Common myeloid progenitor, CD34-positive (primary cell): ENCODE measurements around the gene ZNF579.
"Not testable (repeated sequence)": the region's sequence is repeated elsewhere in the genome, so short reads cannot be mapped to it uniquely, and the experiment has no call there.

ENCODE experiments used
- CTCF ChIA-PET: fragments of 350-600 bp; sonication (Branson Sonifier 250); formaldehyde crosslinking; loops from one replicate; lab custom pipeline; 2021; ENCODE audit warnings: antibody characterized with exemption; lab: Charles Lee
- POLR2A ChIA-PET: fragments of 350-600 bp; sonication (Branson Sonifier 250); formaldehyde crosslinking; loops from one replicate; lab custom pipeline; 2021; ENCODE audit warnings: antibody characterized with exemption; lab: Charles Lee
- DNase-seq, 3 donors: peaks; one replicate each; pipeline versions ENCODE4 v3.0.0 to v3.0.0-alpha.2; 2013
- H3K27ac ChIP-seq, 2 experiments: 1 replicate in 1 of 2; 2 replicates in 1 of 2; pipeline ENCODE4 v1.7.0; 2013; ENCODE audit warnings: inconsistent platforms in 2 of 2, low read length in 2 of 2, mild to moderate bottlenecking in 2 of 2, low read depth in 1 of 2, moderate library complexity in 1 of 2; ENCODE audit not compliant: severe bottlenecking in 2 of 2, insufficient read depth in 1 of 2, poor library complexity in 1 of 2
- H3K27me3 ChIP-seq, 5 experiments: replicated peaks in 2 of 5; 1 replicate in 3 of 5; 2 replicates in 2 of 5; pipeline versions ENCODE4 v1.6.1 to v1.7.0; 2013; ENCODE audit warnings: low read length in 4 of 5, mild to moderate bottlenecking in 2 of 5, moderate library complexity in 2 of 5, inconsistent platforms in 1 of 5; ENCODE audit not compliant: insufficient read depth in 5 of 5, control insufficient read depth in 4 of 5
- H3K36me3 ChIP-seq, 4 experiments: 1 replicate in 2 of 4; 2 replicates in 2 of 4; pipeline versions ENCODE4 v1.6.1 to v1.7.0; 2013; ENCODE audit warnings: low read length in 3 of 4, control low read depth in 1 of 4, mild to moderate bottlenecking in 1 of 4; ENCODE audit not compliant: control insufficient read depth in 4 of 4, insufficient read depth in 4 of 4
- H3K4me1 ChIP-seq, 4 experiments: 1 replicate in 3 of 4; 2 replicates in 1 of 4; pipeline versions ENCODE4 v1.6.1 to v1.7.1; 2013; ENCODE audit warnings: low read length in 3 of 4, mild to moderate bottlenecking in 3 of 4, control low read depth in 1 of 4, inconsistent platforms in 1 of 4, moderate library complexity in 1 of 4; ENCODE audit not compliant: control insufficient read depth in 4 of 4, insufficient read depth in 4 of 4; ENCODE audit errors: control extremely low read depth in 1 of 4
- H3K4me3 ChIP-seq, 7 experiments: 1 replicate in 4 of 7; 2 replicates in 3 of 7; pipeline versions ENCODE4 v1.5.1 to v1.7.0; 2013; ENCODE audit warnings: mild to moderate bottlenecking in 7 of 7, low read length in 6 of 7, moderate library complexity in 6 of 7, inconsistent platforms in 2 of 7, low read depth in 2 of 7, control low read depth in 1 of 7; ENCODE audit not compliant: insufficient read depth in 4 of 7, control insufficient read depth in 1 of 7; ENCODE audit errors: extremely low read depth in 1 of 7
- H3K9me3 ChIP-seq, 5 experiments: 1 replicate in 4 of 5; 2 replicates in 1 of 5; pipeline versions ENCODE4 v1.6.1 to v1.7.1; 2013; ENCODE audit warnings: low read length in 4 of 5, mild to moderate bottlenecking in 2 of 5, inconsistent platforms in 1 of 5, low read depth in 1 of 5, moderate library complexity in 1 of 5; ENCODE audit not compliant: control insufficient read depth in 4 of 5, insufficient read depth in 2 of 5; ENCODE audit errors: control extremely low read depth in 1 of 5
- WGBS: methylation state at CpG from one replicate; pipeline ENCODE4 v1.1.5; 2013; ENCODE audit not compliant: insufficient coverage; 5-methylcytosine and 5-hydroxymethylcytosine counted together

Gene ZNF579

GRCh38 chr19:55588738-55589137 lies 8.1 kb upstream of the ZNF579 start:
- Histone ChIP-seq H3K9me3 (no peaks in the 10 kb centered on the region), H3K4me1 (peaks cover 0 to 26% (median 20%) of the 10 kb centered on the region in 4 experiments), H3K36me3 (peaks cover 0 to 18% (median 9%) of the 10 kb centered on the region in 4 experiments), H3K27me3 (no peaks in the 10 kb centered on the region), H3K27ac (no peak overlapping the region), H3K4me3 (no peak overlapping the region)
- CTCF ChIA-PET: interaction anchor here (1.6 to 2.4 kb wide), 2 partner anchors 15 to 85 kb away, joined by 3 to 6 read pairs; no protein-coding TSS in a partner anchor
- no peak for DNase-seq
- WGBS: 99% methylated on average over 8 of the region's 8 CpGs
- POLR2A ChIA-PET: no interaction called here

GRCh38 chr19:55586976-55587668 lies 6.5 kb upstream of the ZNF579 start:
- Histone ChIP-seq H3K36me3 (peaks cover 0 to 11% (median 2%) of the 10 kb centered on the region in 4 experiments), H3K27me3 (no peaks in the 10 kb centered on the region), H3K4me1 (peaks cover 0 to 26% (median 20%) of the 10 kb centered on the region in 4 experiments), H3K4me3 (peak overlapping the region in 5 of 7 experiments; percentile 50 to 78 (median 63)), H3K27ac (no peak overlapping the region), H3K9me3 (no peaks in the 10 kb centered on the region)
- DNase-seq: peak; percentile 93 to 96 (median 95)
- POLR2A ChIA-PET: no interaction called here
- under 1% methylated on average over 25 of the region's 40 CpGs for WGBS
- CTCF ChIA-PET: interaction anchor here (0.7 to 2.4 kb wide), 6 partner anchors 17 to 83 kb away, joined by 3 to 6 read pairs (median 3); no protein-coding TSS in a partner anchor

GRCh38 chr19:55585658-55586339 lies 5.2 kb upstream of the ZNF579 start:
- CTCF ChIA-PET: interaction anchor here (2.1 kb wide), 1 partner anchor 69 kb away, joined by 6 read pairs; no protein-coding TSS in a partner anchor
- Histone ChIP-seq H3K27me3 (no peaks in the 10 kb centered on the region), H3K4me1 (peaks cover 0 to 35% (median 27%) of the 10 kb centered on the region in 4 experiments), H3K27ac (no peak overlapping the region), H3K9me3 (no peaks in the 10 kb centered on the region), H3K36me3 (no peaks in the 10 kb centered on the region), H3K4me3 (peak overlapping the region in 6 of 7 experiments; percentile 39 to 76 (median 60))
- peak; percentile 61 to 67 (median 63) for DNase-seq
- under 1% methylated on average over 34 of the region's 36 CpGs for WGBS
- POLR2A ChIA-PET: interaction anchor here (0.6 to 2.2 kb wide), 3 partner anchors 9 to 146 kb away, joined by 3 to 10 read pairs (median 4); partner anchors contain the start of gene FIZ1

GRCh38 chr19:55584871-55585270 lies 4.2 kb upstream of the ZNF579 start:
- CTCF ChIA-PET: interaction anchor here (0.5 kb wide), 1 partner anchor 36 kb away, joined by 3 read pairs; no protein-coding TSS in a partner anchor
- peaks cover 0 to 37% (median 30%) of the 10 kb centered on the region in 4 experiments for H3K4me1 ChIP-seq
- 81% methylated on average over 9 of the region's 11 CpGs for WGBS

GRCh38 chr19:55583897-55584296 lies 3.2 kb upstream of the ZNF579 start:
- peaks cover 0 to 41% (median 34%) of the 10 kb centered on the region in 4 experiments for H3K4me1 ChIP-seq
- H3K9me3 ChIP-seq, H3K27ac ChIP-seq, H3K36me3 ChIP-seq, H3K27me3 ChIP-seq, H3K4me3 ChIP-seq, DNase-seq: not testable (repeated sequence)
- CTCF ChIA-PET: interaction anchor here (0.7 to 1.4 kb wide), 2 partner anchors 9 to 53 kb away, joined by 3 read pairs; no protein-coding TSS in a partner anchor
- POLR2A ChIA-PET: interaction anchor here (0.6 kb wide), 1 partner anchor 346 kb away, joined by 4 read pairs; no protein-coding TSS in a partner anchor
- WGBS: no CpG with 5 or more reads among the region's 8 CpGs

More at GRCh38 chr19:55584871-55585270, 4.2 kb upstream of the ZNF579 start:
- POLR2A ChIA-PET: interaction anchor here (2.2 kb wide), 1 partner anchor 14 kb away, joined by 10 read pairs; the partner anchor contains the start of gene FIZ1
- no peak overlapping the region for H3K4me3 ChIP-seq
- H3K27ac ChIP-seq: no peak overlapping the region
- H3K9me3 ChIP-seq: no peaks in the 10 kb centered on the region
- DNase-seq: no peak
- H3K27me3 ChIP-seq: no peaks in the 10 kb centered on the region
- H3K36me3 ChIP-seq: no peaks in the 10 kb centered on the region

DNA sequence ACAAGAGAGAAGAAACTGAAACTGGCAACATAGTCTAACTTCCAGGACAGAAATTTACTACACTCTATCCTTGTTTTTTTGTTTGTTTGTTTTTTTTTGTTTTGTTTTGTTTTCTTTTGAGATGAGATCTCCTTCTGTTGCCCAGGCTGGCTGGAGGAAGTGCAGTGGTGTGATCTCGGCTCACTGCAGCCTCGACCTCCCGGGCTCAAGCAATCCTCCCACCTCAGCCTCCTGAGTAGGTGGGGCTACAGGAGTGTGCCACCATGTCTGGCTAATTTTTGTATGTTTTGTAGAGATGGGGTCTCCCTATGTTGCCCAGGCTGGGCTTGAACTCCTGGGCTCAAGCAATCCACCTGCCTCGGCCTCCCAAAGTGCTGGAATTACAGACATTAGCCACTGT lies 1.6 kb upstream of the ZNF579 start:
- H3K27me3 ChIP-seq, H3K4me3 ChIP-seq, CTCF ChIA-PET, H3K9me3 ChIP-seq, H3K27ac ChIP-seq, DNase-seq, POLR2A ChIA-PET: not testable (repeated sequence)
- 86% methylated on average over 1 of the region's 4 CpGs for WGBS
- peaks cover 0 to 12% (median 7%) of the 10 kb centered on the region in 4 experiments for H3K36me3 ChIP-seq
- peaks cover 0 to 32% (median 29%) of the 10 kb centered on the region in 4 experiments for H3K4me1 ChIP-seq
